Neuronal stem cell (in vitro differentiated cells): ENCODE data around the gene GGTLC2.

Source experiments
- DNase-seq: peaks from one replicate; pipeline ENCODE4 v3.0.0-alpha.2; 2013; ENCODE audit warnings: low spot score
- H2AFZ ChIP-seq: one replicate; pipeline ENCODE4 v1.6.1; 2013; ENCODE audit warnings: mild to moderate bottlenecking, low read length, inconsistent platforms
- H2AK5ac ChIP-seq: 2 replicates; pipeline ENCODE4 v1.6.1; 2013; ENCODE audit warnings: low read depth, mild to moderate bottlenecking, inconsistent platforms, low read length, moderate library complexity, mixed read lengths
- H2BK120ac ChIP-seq: 2 replicates; pipeline ENCODE4 v1.6.1; 2013; ENCODE audit warnings: low read depth, mild to moderate bottlenecking, inconsistent platforms, low read length, moderate library complexity, mixed read lengths
- H2BK12ac ChIP-seq: one replicate; pipeline ENCODE4 v1.6.1; 2013; ENCODE audit warnings: low read length, inconsistent platforms
- H2BK15ac ChIP-seq: 2 replicates; pipeline ENCODE4 v1.6.1; 2013; ENCODE audit warnings: mild to moderate bottlenecking, low read length, inconsistent platforms, mixed read lengths
- H2BK5ac ChIP-seq: one replicate; pipeline ENCODE4 v1.6.1; 2013; ENCODE audit warnings: inconsistent platforms, mild to moderate bottlenecking, low read length, moderate library complexity
- H3K14ac ChIP-seq: one replicate; pipeline ENCODE4 v1.6.1; 2013; ENCODE audit warnings: low read length, inconsistent platforms
- H3K18ac ChIP-seq: 2 replicates; pipeline ENCODE4 v1.6.1; 2013; ENCODE audit warnings: low read length, inconsistent platforms
- H3K23ac ChIP-seq: 2 replicates; pipeline ENCODE4 v1.6.1; 2013; ENCODE audit warnings: low read depth, mild to moderate bottlenecking, mixed read lengths, low read length, inconsistent platforms; ENCODE audit not compliant: poor library complexity
- H3K27ac ChIP-seq: replicated peaks from 3 replicates; pipeline ENCODE4 v1.5.1; 2013; ENCODE audit warnings: low read length, inconsistent platforms
- H3K27me3 ChIP-seq, 3 experiments: 2 replicates each; pipeline ENCODE4 v1.6.1; 2013; ENCODE audit warnings: low read length in 3 of 3, mild to moderate bottlenecking in 2 of 3, inconsistent platforms in 1 of 3, low read depth in 1 of 3, mixed read lengths in 1 of 3, moderate library complexity in 1 of 3; ENCODE audit not compliant: control insufficient read depth in 3 of 3, insufficient read depth in 3 of 3
- H3K36me3 ChIP-seq, 2 donors: replicated peaks in 1 of 2; 2 replicates each; pipeline ENCODE4 v1.6.1; 2013; ENCODE audit warnings: low read length in 2 of 2; ENCODE audit not compliant: control insufficient read depth in 2 of 2, insufficient read depth in 2 of 2
- H3K4ac ChIP-seq: 2 replicates; pipeline ENCODE4 v1.6.1; 2013; ENCODE audit warnings: inconsistent platforms, mild to moderate bottlenecking, low read length, moderate library complexity
- H3K4me1 ChIP-seq, 2 donors: 1 replicate in 1 of 2; 2 replicates in 1 of 2; pipeline ENCODE4 v1.6.1; 2013; ENCODE audit warnings: low read length in 2 of 2, low read depth in 1 of 2; ENCODE audit not compliant: control insufficient read depth in 2 of 2, insufficient read depth in 1 of 2
- H3K4me2 ChIP-seq: one replicate; pipeline ENCODE4 v1.6.1; 2013; ENCODE audit warnings: mild to moderate bottlenecking, low read length, inconsistent platforms; ENCODE audit not compliant: insufficient read depth, poor library complexity, severe bottlenecking
- H3K4me3 ChIP-seq, 2 donors: 2 replicates each; pipeline ENCODE4 v1.5.1; 2013; ENCODE audit warnings: low read length in 2 of 2, mild to moderate bottlenecking in 2 of 2, inconsistent platforms in 1 of 2, moderate library complexity in 1 of 2
- H3K79me1 ChIP-seq: one replicate; pipeline ENCODE4 v1.6.1; 2013; ENCODE audit warnings: low read depth, mild to moderate bottlenecking, inconsistent platforms, low read length, moderate library complexity
- H3K9ac ChIP-seq: one replicate; pipeline ENCODE4 v1.6.1; 2013; ENCODE audit warnings: mild to moderate bottlenecking, low read depth, low read length, inconsistent platforms; ENCODE audit not compliant: poor library complexity
- H3K9me3 ChIP-seq, 2 donors: replicated peaks in 1 of 2; 2 replicates each; pipeline versions ENCODE3 to v1.6.1; 2013; ENCODE audit warnings: low read length in 2 of 2, mild to moderate bottlenecking in 2 of 2, inconsistent platforms in 1 of 2, low read depth in 1 of 2, mixed read lengths in 1 of 2, moderate library complexity in 1 of 2; ENCODE audit not compliant: control insufficient read depth in 2 of 2, insufficient read depth in 1 of 2
- H4K8ac ChIP-seq: one replicate; pipeline ENCODE4 v1.6.1; 2013; ENCODE audit warnings: low read depth, mild to moderate bottlenecking, inconsistent platforms, low read length, moderate library complexity
- H4K91ac ChIP-seq: one replicate; pipeline ENCODE4 v1.6.1; 2013; ENCODE audit warnings: low read length, low read depth, mild to moderate bottlenecking, inconsistent platforms; ENCODE audit not compliant: poor library complexity
- WGBS, 2 donors: extraction: QIAGEN DNeasy Blood & Tissue Kit; methylation state at CpG; one replicate each; pipeline ENCODE4 v1.1.7; 2013; ENCODE audit warnings: missing lambda C conversion rate in 2 of 2, mixed read lengths in 1 of 2; ENCODE audit not compliant: insufficient read length in 2 of 2, insufficient replicate concordance in 1 of 2; ENCODE audit errors: extremely low coverage in 2 of 2; 5-methylcytosine and 5-hydroxymethylcytosine counted together

GGTLC2 gene

GRCh38 chr22:22616636-22617035, 27.8 kb upstream of the GGTLC2 start:
- Histone ChIP-seq H3K4ac (no peak overlapping the region), H3K14ac (peak overlapping the region; percentile 11), H3K27ac (no peak overlapping the region), H2BK5ac (no peak overlapping the region), H3K9me3 (no peaks in the 10 kb centered on the region), H2AFZ (no peak overlapping the region), H3K9ac (peak overlapping the region; percentile 14), H3K4me1 (no peaks in the 10 kb centered on the region), H3K4me2 (no peak overlapping the region), H3K4me3 (no peak overlapping the region), H3K18ac (no peak overlapping the region), H4K8ac (no peak overlapping the region), H3K79me1 (no peaks in the 10 kb centered on the region), H3K27me3 (peaks cover 3 to 7% (median 5%) of the 10 kb centered on the region in 3 experiments), H4K91ac (no peak overlapping the region), H2AK5ac (no peak overlapping the region), H3K23ac (peak overlapping the region; percentile 98), H3K36me3 (no peaks in the 10 kb centered on the region), H2BK15ac (no peak overlapping the region), H2BK12ac (no peak overlapping the region), H2BK120ac (no peak overlapping the region)
- WGBS, 2 donors = no CpG with 5 or more reads among the region's 5 CpGs
- no peak for DNase-seq

GRCh38 chr22:22618448-22618847, 26.0 kb upstream of the GGTLC2 start:
- H3K27me3 ChIP-seq = peaks cover 3 to 7% (median 5%) of the 10 kb centered on the region in 3 experiments
- WGBS, 2 donors = no CpG with 5 or more reads among the region's 7 CpGs

GRCh38 chr22:22618923-22619322, 25.5 kb upstream of the GGTLC2 start:
- Histone ChIP-seq H3K79me1 (no peaks in the 10 kb centered on the region), H3K9me3 (no peaks in the 10 kb centered on the region), H3K23ac (peak overlapping the region; percentile 73), H3K4me1 (no peaks in the 10 kb centered on the region), H3K4ac (peak overlapping the region; percentile 37), H2BK5ac (no peak overlapping the region), H2BK12ac (no peak overlapping the region), H3K14ac (no peak overlapping the region), H3K4me2 (no peak overlapping the region), H4K91ac (no peak overlapping the region), H3K27me3 (peaks cover 3 to 7% (median 5%) of the 10 kb centered on the region in 3 experiments), H2BK120ac (no peak overlapping the region), H3K18ac (no peak overlapping the region), H3K36me3 (no peaks in the 10 kb centered on the region), H2AK5ac (no peak overlapping the region), H3K4me3 (no peak overlapping the region), H3K9ac (no peak overlapping the region), H3K27ac (no peak overlapping the region), H2AFZ (no peak overlapping the region), H2BK15ac (peak overlapping the region; percentile 49), H4K8ac (peak overlapping the region; percentile 86)
- no peak for DNase-seq
- no CpG with 5 or more reads among the region's 2 CpGs for WGBS, 2 donors

More at GRCh38 chr22:22618448-22618847, 26.0 kb upstream of the GGTLC2 start:
- peak overlapping the region; percentile 73 for H3K23ac ChIP-seq
- peak overlapping the region; percentile 37 for H3K4ac ChIP-seq
- no peaks in the 10 kb centered on the region for H3K79me1 ChIP-seq
- no peak overlapping the region for H2BK5ac ChIP-seq
- H2BK12ac ChIP-seq = no peak overlapping the region
- H3K18ac ChIP-seq = peak overlapping the region; percentile 17
- no peak overlapping the region for H2AK5ac ChIP-seq
- H3K4me3 ChIP-seq = no peak overlapping the region
- no peak overlapping the region for H3K9ac ChIP-seq
- H3K4me2 ChIP-seq = no peak overlapping the region
- H4K8ac ChIP-seq = no peak overlapping the region
- H3K4me1 ChIP-seq = no peaks in the 10 kb centered on the region
- peak overlapping the region; percentile 38 for H3K14ac ChIP-seq
- H2BK120ac ChIP-seq = no peak overlapping the region
- no peak overlapping the region for H2AFZ ChIP-seq
- DNase-seq = no peak
- no peak overlapping the region for H3K27ac ChIP-seq
- H4K91ac ChIP-seq = no peak overlapping the region
- no peaks in the 10 kb centered on the region for H3K9me3 ChIP-seq
- H2BK15ac ChIP-seq = peak overlapping the region; percentile 49
- no peaks in the 10 kb centered on the region for H3K36me3 ChIP-seq

GRCh38 chr22:22619765-22620414, 24.5 kb upstream of the GGTLC2 start:
- H2AK5ac ChIP-seq = no peak overlapping the region
- no peak overlapping the region for H2AFZ ChIP-seq
- no peak overlapping the region for H3K4me2 ChIP-seq
- DNase-seq = no peak
- peaks cover 3 to 5% (median 5%) of the 10 kb centered on the region in 3 experiments for H3K27me3 ChIP-seq
- no peak overlapping the region for H4K8ac ChIP-seq
- no peak overlapping the region for H3K18ac ChIP-seq
- no peak overlapping the region for H2BK5ac ChIP-seq
- no peak overlapping the region for H2BK12ac ChIP-seq
- no peaks in the 10 kb centered on the region for H3K9me3 ChIP-seq
- no peak overlapping the region for H3K23ac ChIP-seq
- H2BK15ac ChIP-seq = no peak overlapping the region
- no peaks in the 10 kb centered on the region for H3K79me1 ChIP-seq
- H3K27ac ChIP-seq = no peak overlapping the region
- no peaks in the 10 kb centered on the region for H3K4me1 ChIP-seq
- no peak overlapping the region for H4K91ac ChIP-seq
- H2BK120ac ChIP-seq = no peak overlapping the region
- H3K9ac ChIP-seq = no peak overlapping the region
- H3K4me3 ChIP-seq = no peak overlapping the region
- no CpG with 5 or more reads among the region's 3 CpGs for WGBS, 2 donors
- H3K14ac ChIP-seq = no peak overlapping the region
- no peak overlapping the region for H3K4ac ChIP-seq
- no peaks in the 10 kb centered on the region for H3K36me3 ChIP-seq
